Measurements from ENCODE around the gene TRIM60.
"Not testable (repeated sequence)": the region's sequence is repeated elsewhere in the genome, so short reads cannot be mapped to it uniquely, and the experiment has no call there.

Gene TRIM60

GRCh38 chr4:165009493-165010227 lies 22.1 kb upstream of the TRIM60 start:
- no peak overlapping the region for H3K4me3 ChIP-seq (ENCODE audit: low read depth in 1 of 2, low read length in 2 of 2)
- H3K9me3 ChIP-seq (ENCODE audit: low read length) = no peaks in the 10 kb centered on the region
- no peaks in the 10 kb centered on the region for H3K27me3 ChIP-seq (ENCODE audit: control insufficient read depth in 1 of 2, insufficient read depth in 2 of 2, low read length in 2 of 2)
- no peaks in the 10 kb centered on the region for H3K4me1 ChIP-seq (ENCODE audit: insufficient read depth, low read length)
- no peak overlapping the region for H3K9ac ChIP-seq (ENCODE audit: low read length)
- no peaks in the 10 kb centered on the region for H3K36me3 ChIP-seq (ENCODE audit: insufficient read depth, low read length)
- H3K27ac ChIP-seq (ENCODE audit: low read depth, low read length) = no peak overlapping the region

- Histone ChIP-seq H3K9ac (ENCODE audit: low read length) (no peak overlapping the region), H3K9me3 (ENCODE audit: low read length) (no peaks in the 10 kb centered on the region), H3K36me3 (ENCODE audit: insufficient read depth, low read length) (no peaks in the 10 kb centered on the region), H3K4me1 (ENCODE audit: insufficient read depth, low read length) (no peaks in the 10 kb centered on the region), H3K27me3 (ENCODE audit: control insufficient read depth in 1 of 2, insufficient read depth in 2 of 2, low read length in 2 of 2) (no peaks in the 10 kb centered on the region), H3K4me3 (ENCODE audit: low read depth in 1 of 2, low read length in 2 of 2) (no peak overlapping the region), H3K27ac (ENCODE audit: low read depth, low read length) (no peak overlapping the region)
These were observed 21.3 kb upstream of the TRIM60 start for GRCh38 chr4:165010487-165010886.

- no peak overlapping the region for H3K9ac ChIP-seq (ENCODE audit: low read length)
- no peaks in the 10 kb centered on the region for H3K4me1 ChIP-seq (ENCODE audit: insufficient read depth, low read length)
- H3K27ac ChIP-seq (ENCODE audit: low read depth, low read length) = no peak overlapping the region
- H3K27me3 ChIP-seq (ENCODE audit: control insufficient read depth in 1 of 2, insufficient read depth in 2 of 2, low read length in 2 of 2) = no peaks in the 10 kb centered on the region
- no peaks in the 10 kb centered on the region for H3K36me3 ChIP-seq (ENCODE audit: insufficient read depth, low read length)
- no peaks in the 10 kb centered on the region for H3K9me3 ChIP-seq (ENCODE audit: low read length)
- no peak overlapping the region for H3K4me3 ChIP-seq (ENCODE audit: low read depth in 1 of 2, low read length in 2 of 2)
These were observed 20.8 kb upstream of the TRIM60 start for GRCh38 chr4:165010991-165011390.

- H3K4me1 ChIP-seq (ENCODE audit: insufficient read depth, low read length) = no peaks in the 10 kb centered on the region
- no peak overlapping the region for H3K27ac ChIP-seq (ENCODE audit: low read depth, low read length)
- no peaks in the 10 kb centered on the region for H3K36me3 ChIP-seq (ENCODE audit: insufficient read depth, low read length)
- no peak overlapping the region for H3K4me3 ChIP-seq (ENCODE audit: low read depth in 1 of 2, low read length in 2 of 2)
- no peaks in the 10 kb centered on the region for H3K27me3 ChIP-seq (ENCODE audit: control insufficient read depth in 1 of 2, insufficient read depth in 2 of 2, low read length in 2 of 2)
- H3K9ac ChIP-seq (ENCODE audit: low read length) = no peak overlapping the region
- H3K9me3 ChIP-seq (ENCODE audit: low read length) = no peaks in the 10 kb centered on the region
These were observed 20.4 kb upstream of the TRIM60 start for GRCh38 chr4:165011403-165011802.

GRCh38 chr4:165013691-165014090 lies 18.1 kb upstream of the TRIM60 start:
- H3K27ac ChIP-seq (ENCODE audit: low read depth, low read length) = no peak overlapping the region
- H3K36me3 ChIP-seq (ENCODE audit: insufficient read depth, low read length) = no peaks in the 10 kb centered on the region
- H3K9me3 ChIP-seq (ENCODE audit: low read length) = no peaks in the 10 kb centered on the region
- H3K27me3 ChIP-seq (ENCODE audit: control insufficient read depth in 1 of 2, insufficient read depth in 2 of 2, low read length in 2 of 2) = no peaks in the 10 kb centered on the region
- no peak overlapping the region for H3K9ac ChIP-seq (ENCODE audit: low read length)
- no peak overlapping the region for H3K4me3 ChIP-seq (ENCODE audit: low read depth in 1 of 2, low read length in 2 of 2)
- H3K4me1 ChIP-seq (ENCODE audit: insufficient read depth, low read length) = no peaks in the 10 kb centered on the region

- H3K27me3 ChIP-seq (ENCODE audit: control insufficient read depth in 1 of 2, insufficient read depth in 2 of 2, low read length in 2 of 2) = no peaks in the 10 kb centered on the region
- no peak overlapping the region for H3K27ac ChIP-seq (ENCODE audit: low read depth, low read length)
- no peak overlapping the region for H3K4me3 ChIP-seq (ENCODE audit: low read depth in 1 of 2, low read length in 2 of 2)
- H3K9ac ChIP-seq (ENCODE audit: low read length) = no peak overlapping the region
- no peaks in the 10 kb centered on the region for H3K4me1 ChIP-seq (ENCODE audit: insufficient read depth, low read length)
- no peaks in the 10 kb centered on the region for H3K9me3 ChIP-seq (ENCODE audit: low read length)
- H3K36me3 ChIP-seq (ENCODE audit: insufficient read depth, low read length) = no peaks in the 10 kb centered on the region
These were observed 14.8 kb upstream of the TRIM60 start for GRCh38 chr4:165016971-165017370.

- not testable (repeated sequence) for H3K4me1 ChIP-seq (ENCODE audit: insufficient read depth, low read length); H3K36me3 ChIP-seq (ENCODE audit: insufficient read depth, low read length); H3K27ac ChIP-seq (ENCODE audit: low read depth, low read length); H3K9ac ChIP-seq (ENCODE audit: low read length); H3K27me3 ChIP-seq (ENCODE audit: control insufficient read depth in 1 of 2, insufficient read depth in 2 of 2, low read length in 2 of 2); H3K9me3 ChIP-seq (ENCODE audit: low read length); H3K4me3 ChIP-seq (ENCODE audit: low read depth in 1 of 2, low read length in 2 of 2)
These were observed 11.8 kb upstream of the TRIM60 start for GRCh38 chr4:165019995-165020394.

- not testable (repeated sequence) for H3K36me3 ChIP-seq (ENCODE audit: insufficient read depth, low read length); H3K4me3 ChIP-seq (ENCODE audit: low read depth in 1 of 2, low read length in 2 of 2); H3K9ac ChIP-seq (ENCODE audit: low read length); H3K9me3 ChIP-seq (ENCODE audit: low read length); H3K4me1 ChIP-seq (ENCODE audit: insufficient read depth, low read length); H3K27me3 ChIP-seq (ENCODE audit: control insufficient read depth in 1 of 2, insufficient read depth in 2 of 2, low read length in 2 of 2); H3K27ac ChIP-seq (ENCODE audit: low read depth, low read length)
These were observed 6.0 kb upstream of the TRIM60 start for GRCh38 chr4:165025782-165026181.

- Histone ChIP-seq H3K9me3 (ENCODE audit: low read length) (no peaks in the 10 kb centered on the region), H3K27me3 (ENCODE audit: control insufficient read depth in 1 of 2, insufficient read depth in 2 of 2, low read length in 2 of 2) (no peaks in the 10 kb centered on the region)
These were observed 3.9 kb upstream of the TRIM60 start for GRCh38 chr4:165027762-165028402.

GRCh38 chr4:165048170-165048569 lies 16.4 kb downstream of the TRIM60 start:
- H3K36me3 ChIP-seq (ENCODE audit: insufficient read depth, low read length) = no peaks in the 10 kb centered on the region
- H3K4me1 ChIP-seq (ENCODE audit: insufficient read depth, low read length) = no peaks in the 10 kb centered on the region
- no peak overlapping the region for H3K27ac ChIP-seq (ENCODE audit: low read depth, low read length)
- H3K27me3 ChIP-seq (ENCODE audit: control insufficient read depth in 1 of 2, insufficient read depth in 2 of 2, low read length in 2 of 2) = no peaks in the 10 kb centered on the region
- H3K9ac ChIP-seq (ENCODE audit: low read length) = no peak overlapping the region
- H3K9me3 ChIP-seq (ENCODE audit: low read length) = no peaks in the 10 kb centered on the region
- H3K4me3 ChIP-seq (ENCODE audit: low read depth in 1 of 2, low read length in 2 of 2) = no peak overlapping the region

More at GRCh38 chr4:165027762-165028402, 3.9 kb upstream of the TRIM60 start:
- H3K9ac ChIP-seq (ENCODE audit: low read length) = no peak overlapping the region
- no peaks in the 10 kb centered on the region for H3K36me3 ChIP-seq (ENCODE audit: insufficient read depth, low read length)
- H3K4me3 ChIP-seq (ENCODE audit: low read depth in 1 of 2, low read length in 2 of 2) = no peak overlapping the region
- no peaks in the 10 kb centered on the region for H3K4me1 ChIP-seq (ENCODE audit: insufficient read depth, low read length)
- no peak overlapping the region for H3K27ac ChIP-seq (ENCODE audit: low read depth, low read length)

GRCh38 chr4:165052627-165053026 lies 20.8 kb downstream of the TRIM60 start:
- Histone ChIP-seq H3K27ac (ENCODE audit: low read depth, low read length) (no peak overlapping the region), H3K4me1 (ENCODE audit: insufficient read depth, low read length) (no peaks in the 10 kb centered on the region), H3K9me3 (ENCODE audit: low read length) (no peaks in the 10 kb centered on the region), H3K27me3 (ENCODE audit: control insufficient read depth in 1 of 2, insufficient read depth in 2 of 2, low read length in 2 of 2) (no peaks in the 10 kb centered on the region), H3K36me3 (ENCODE audit: insufficient read depth, low read length) (no peaks in the 10 kb centered on the region), H3K4me3 (ENCODE audit: low read depth in 1 of 2, low read length in 2 of 2) (no peak overlapping the region), H3K9ac (ENCODE audit: low read length) (no peak overlapping the region)

GRCh38 chr4:165053645-165054044 lies 21.8 kb downstream of the TRIM60 start, which contains the start of gene TRIM75:
Gene TRIM75 (plus strand): TSS chr4:165053866. CDS start chr4:165059148, 5,282 bp downstream.
- H3K4me1 ChIP-seq (ENCODE audit: insufficient read depth, low read length) = no peaks in the 10 kb centered on the region
- no peak within 1 kb of the TSS for H3K9ac ChIP-seq (ENCODE audit: low read length)
- no peak within 1 kb of the TSS for H3K27ac ChIP-seq (ENCODE audit: low read depth, low read length)
- no peak within 1 kb of the TSS for H3K4me3 ChIP-seq (ENCODE audit: low read depth in 1 of 2, low read length in 2 of 2)
- no peaks in the 10 kb centered on the region for H3K9me3 ChIP-seq (ENCODE audit: low read length)
- H3K27me3 ChIP-seq (ENCODE audit: control insufficient read depth in 1 of 2, insufficient read depth in 2 of 2, low read length in 2 of 2) = no peaks in the 10 kb centered on the region
- no peaks in the 10 kb centered on the region for H3K36me3 ChIP-seq (ENCODE audit: insufficient read depth, low read length)

Data from muscle layer of colon (tissue), 2 donors.